Spleen (tissue), 11 donors: ENCODE measurements around the gene FXYD6. TPM values are rescaled to one million over a fixed set of nuclear protein-coding genes. Genes with fewer than 3 reads are reported as not detected.

Source experiments
- DNase-seq: peaks from one replicate; pipeline ENCODE4 v3.0.0-alpha.2; 2020
- H3K27ac ChIP-seq, 8 donors: fragments of 200-600 bp; sonication (generic) in 7 of 8; 1 replicate in 4 of 8; 2 replicates in 4 of 8; pipeline versions ENCODE4 v1.5.0 to v1.8.0; 2016 to 2021; ENCODE audit warnings: inconsistent platforms in 4 of 8, mild to moderate bottlenecking in 4 of 8, moderate library complexity in 1 of 8
- H3K27me3 ChIP-seq, 7 donors: fragments of 200-600 bp; sonication (generic) in 6 of 7; replicated peaks in 1 of 7; 1 replicate in 4 of 7; 2 replicates in 3 of 7; pipeline versions ENCODE4 v1.5.0 to v1.8.0; 2016 to 2021; ENCODE audit warnings: inconsistent platforms in 3 of 7, mild to moderate bottlenecking in 1 of 7
- H3K36me3 ChIP-seq, 6 donors: fragments of 200-600 bp; sonication (generic) in 5 of 6; 1 replicate in 4 of 6; 2 replicates in 2 of 6; pipeline versions ENCODE4 v1.5.0 to v1.8.0; 2016 to 2021; ENCODE audit warnings: inconsistent platforms in 2 of 6
- H3K4me1 ChIP-seq, 6 donors: fragments of 200-600 bp; sonication (generic) in 5 of 6; 1 replicate in 3 of 6; 2 replicates in 3 of 6; pipeline versions ENCODE4 v1.5.0 to v1.8.0; 2016 to 2021; ENCODE audit warnings: inconsistent platforms in 3 of 6
- H3K4me3 ChIP-seq, 8 donors: fragments of 200-600 bp; sonication (generic) in 7 of 8; 1 replicate in 4 of 8; 2 replicates in 4 of 8; pipeline versions ENCODE4 v1.5.0 to v1.8.0; 2016 to 2021; ENCODE audit warnings: inconsistent platforms in 4 of 8, mild to moderate bottlenecking in 4 of 8, moderate library complexity in 2 of 8
- H3K9me3 ChIP-seq, 8 donors: fragments of 200-600 bp; sonication (generic) in 7 of 8; 1 replicate in 4 of 8; 2 replicates in 4 of 8; pipeline versions ENCODE4 v1.5.0 to v1.8.0; 2016 to 2021; ENCODE audit warnings: inconsistent platforms in 4 of 8
- CTCF ChIP-seq, 11 experiments: fragments of 200-600 bp in 7 of 11; fragments of 450-650 bp in 4 of 11; sonication (generic) in 4 of 11; IDR thresholded peaks in 8 of 11; conservative IDR thresholded peaks in 3 of 11; 1 replicate in 7 of 11; 2 replicates in 4 of 11; pipeline versions ENCODE4 v1.4.0 to v1.8.0; 2016 to 2021; ENCODE audit warnings: antibody characterized with exemption in 11 of 11, inconsistent platforms in 4 of 11, mild to moderate bottlenecking in 1 of 11
- POLR2A ChIP-seq, 3 donors: fragments of 450-650 bp; IDR thresholded peaks; one replicate each; pipeline ENCODE4 v1.5.1; 2017; ENCODE audit warnings: antibody characterized with exemption in 3 of 3, mild to moderate bottlenecking in 1 of 3
- POLR2AphosphoS5 ChIP-seq, 3 donors: sonication (generic); formaldehyde crosslinking; IDR thresholded peaks; one replicate each; pipeline ENCODE4 v1.5.1; 2017; ENCODE audit warnings: antibody characterized with exemption in 3 of 3
- WGBS, 5 donors: extraction: QIAGEN DNeasy Blood & Tissue Kit in 3 of 5; methylation state at CpG; one replicate each; pipeline versions ENCODE4 v1.1.5 to v1.1.7; 2013 to 2018; 5-methylcytosine and 5-hydroxymethylcytosine counted together
- intact Hi-C: fragments of 100-400 bp; cut with DNase I; formaldehyde crosslinking; loops from one replicate; pipeline ENCODE4 v1.15.0; 2023; ENCODE audit warnings: low total_unique reads
- polyA plus RNA-seq, 3 donors: library from polyadenylated mRNA; stranded (reverse); fragments of 200-250 nt; gene quantifications; one replicate each; pipeline ENCODE4 v1.2.1, GENCODE V29; 2013
- total RNA-seq, 7 donors: library from RNA; depleted of rRNA in 3 of 7; stranded (reverse); fragments of >200 nt in 3 of 7; fragmentation: NEBNext Ultra II Directional in 4 of 7; extraction: Animal tissue kit (Norgen Biotek cat#: 25700) in 4 of 7; gene quantifications; one replicate each; pipeline versions ENCODE4 v1.1.0 to v1.2.1, GENCODE V29; 2016 to 2021
- donor health status: healthy with polysubstance abuse.
- donor health status: DM: no; HTN: no; CAD: no; lungs with moderate emphysema.
- donor health status: DM: no; HTN: no; CAD: no.
- donor health status: Bipolar disorder and iron deficiency.
- donor health status: healthy.
- donor health status: DM: no; HTN: no; CAD: no.
- donor health status: DM: yes; HTN: yes; CAD: no.

The FXYD6 gene
- total and polyA plus RNA-seq, 10 donors = 40.8 to 230 (median 116) TPM

GRCh38 chr11:117840881-117841550, 35.4 kb downstream of the FXYD6 start:
- peaks cover 0 to 41% (median 10%) of the 10 kb centered on the region in 6 donors for H3K36me3 ChIP-seq

GRCh38 chr11:117839936-117840813, 36.3 kb downstream of the FXYD6 start:
- Histone ChIP-seq H3K36me3 (peaks cover 0 to 46% (median 10%) of the 10 kb centered on the region in 6 donors), H3K27ac (no peak overlapping the region), H3K4me1 (peaks cover 4 to 58% (median 22%) of the 10 kb centered on the region in 6 donors), H3K27me3 (no peaks in the 10 kb centered on the region), H3K9me3 (no peaks in the 10 kb centered on the region), H3K4me3 (no peak overlapping the region)
- 88 to 94% (median 92%) methylated on average over 8 to 10 of the region's 10 CpGs for WGBS, 5 donors
- DNase-seq = no peak
- intact Hi-C loops = loop anchor here (5.0 to 10.0 kb wide), 2 partner anchors 102 to 215 kb away; no protein-coding TSS in a partner anchor
- TF ChIP-seq POLR2AphosphoS5 (IDR thresholded peaks at IDR 0.05) = peak in 1 of 3 donors; percentile 12
- TF ChIP-seq POLR2A (IDR thresholded peaks at IDR 0.05) = no peak

More at GRCh38 chr11:117840881-117841550, 35.4 kb downstream of the FXYD6 start:
- Histone ChIP-seq H3K9me3 (no peaks in the 10 kb centered on the region), H3K4me1 (peaks cover 4 to 54% (median 22%) of the 10 kb centered on the region in 6 donors), H3K27me3 (no peaks in the 10 kb centered on the region), H3K4me3 (no peak overlapping the region), H3K27ac (peak overlapping the region in 4 of 8 donors; percentile 55 to 66 (median 60))
- intact Hi-C loops = loop anchor here (5.0 to 10.0 kb wide), 2 partner anchors 101 to 214 kb away; no protein-coding TSS in a partner anchor
- no peak for DNase-seq
- TF ChIP-seq POLR2A (IDR thresholded peaks at IDR 0.05) (no peak), POLR2AphosphoS5 (IDR thresholded peaks at IDR 0.05) (no peak), CTCF (IDR thresholded peaks at IDR 0.05 in 8 of 11, conservative IDR thresholded peaks at IDR 0.05 in 3 of 11) (no peak)
- 79 to 85% (median 80%) methylated on average over 11 of the region's 11 CpGs for WGBS, 5 donors

- H3K4me3 ChIP-seq = no peak overlapping the region
- peaks cover 4 to 55% (median 22%) of the 10 kb centered on the region in 6 donors for H3K4me1 ChIP-seq
- WGBS, 5 donors = 70 to 88% (median 81%) methylated on average over 6 to 7 of the region's 7 CpGs
- intact Hi-C loops = no loop called here
- H3K9me3 ChIP-seq = no peaks in the 10 kb centered on the region
- peaks cover 0 to 47% (median 10%) of the 10 kb centered on the region in 6 donors for H3K36me3 ChIP-seq
- no peak overlapping the region for H3K27ac ChIP-seq
- H3K27me3 ChIP-seq = no peaks in the 10 kb centered on the region
- no peak for TF ChIP-seq POLR2AphosphoS5 (IDR thresholded peaks at IDR 0.05)
- TF ChIP-seq POLR2A (IDR thresholded peaks at IDR 0.05) = no peak
- no peak for TF ChIP-seq CTCF (IDR thresholded peaks at IDR 0.05 in 8 of 11, conservative IDR thresholded peaks at IDR 0.05 in 3 of 11)
- no peak for DNase-seq
Observed at GRCh38 chr11:117839380-117839881, 37.0 kb downstream of the FXYD6 start.

GRCh38 chr11:117838901-117839300, 37.6 kb downstream of the FXYD6 start:
- no peak overlapping the region for H3K4me3 ChIP-seq
- H3K36me3 ChIP-seq = peaks cover 0 to 47% (median 10%) of the 10 kb centered on the region in 6 donors
- H3K4me1 ChIP-seq = peaks cover 2 to 55% (median 17%) of the 10 kb centered on the region in 6 donors
- TF ChIP-seq POLR2A (IDR thresholded peaks at IDR 0.05) = no peak
- no peak for TF ChIP-seq CTCF (IDR thresholded peaks at IDR 0.05 in 8 of 11, conservative IDR thresholded peaks at IDR 0.05 in 3 of 11)
- no peak for TF ChIP-seq POLR2AphosphoS5 (IDR thresholded peaks at IDR 0.05)
- no peak for DNase-seq
- intact Hi-C loops = no loop called here
- WGBS, 5 donors = 77 to 90% (median 82%) methylated on average over 8 of the region's 8 CpGs
- no peaks in the 10 kb centered on the region for H3K27me3 ChIP-seq
- H3K9me3 ChIP-seq = no peaks in the 10 kb centered on the region
- no peak overlapping the region for H3K27ac ChIP-seq
